Dendritic cell treated with granulocyte-macrophage colony-stimulating factor and Interleukin-4, amounts not matched to agents 40 ng/mL and 50 ng/mL, for 4 days (primary cell): ENCODE data around the gene SHISA9.

Experiments
- H3K27ac Mint-ChIP-seq: one replicate; pipeline ENCODE4 v1.8.0; 2022; ENCODE audit warnings: mild to moderate bottlenecking, mixed read lengths
- H3K27me3 Mint-ChIP-seq: one replicate; pipeline ENCODE4 v1.8.0; 2022; ENCODE audit warnings: mild to moderate bottlenecking, mixed read lengths
- H3K36me3 Mint-ChIP-seq: one replicate; pipeline ENCODE4 v1.8.0; 2022; ENCODE audit warnings: low read depth, mixed read lengths
- H3K4me1 Mint-ChIP-seq: one replicate; pipeline ENCODE4 v1.8.0; 2022; ENCODE audit warnings: low read depth, mixed read lengths
- H3K4me3 Mint-ChIP-seq: one replicate; pipeline ENCODE4 v1.8.0; 2022; ENCODE audit warnings: mild to moderate bottlenecking, moderate library complexity, mixed read lengths
- H3K9me3 Mint-ChIP-seq: one replicate; pipeline ENCODE4 v1.8.0; 2022; ENCODE audit warnings: mixed read lengths
- intact Hi-C: fragments of 100-400 bp; cut with micrococcal nuclease; formaldehyde crosslinking; loops from one replicate; pipeline ENCODE4 v1.15.0; 2022

SHISA9 gene

GRCh38 chr16:13063457-13063856 lies 162.1 kb downstream of the SHISA9 start:
- H3K27ac Mint-ChIP-seq = no peak overlapping the region
- H3K27me3 Mint-ChIP-seq = no peaks in the 10 kb centered on the region
- intact Hi-C loops = no loop called here
- H3K36me3 Mint-ChIP-seq = no peaks in the 10 kb centered on the region
- H3K4me3 Mint-ChIP-seq = no peak overlapping the region
- peaks cover 12% of the 10 kb centered on the region for H3K9me3 Mint-ChIP-seq
- H3K4me1 Mint-ChIP-seq = no peaks in the 10 kb centered on the region

- H3K4me1 Mint-ChIP-seq = no peaks in the 10 kb centered on the region
- H3K9me3 Mint-ChIP-seq = peaks cover 13% of the 10 kb centered on the region
- H3K27ac Mint-ChIP-seq = no peak overlapping the region
- no peaks in the 10 kb centered on the region for H3K36me3 Mint-ChIP-seq
- H3K27me3 Mint-ChIP-seq = no peaks in the 10 kb centered on the region
- no peak overlapping the region for H3K4me3 Mint-ChIP-seq
- intact Hi-C loops = no loop called here
Observed at GRCh38 chr16:13064821-13065220, 163.4 kb downstream of the SHISA9 start.

- Mint-ChIP-seq H3K27me3 (peaks cover 1% of the 10 kb centered on the region), H3K4me1 (no peaks in the 10 kb centered on the region), H3K4me3 (no peak overlapping the region), H3K27ac (no peak overlapping the region), H3K9me3 (peaks cover 13% of the 10 kb centered on the region), H3K36me3 (no peaks in the 10 kb centered on the region)
- intact Hi-C loops = no loop called here
Observed at GRCh38 chr16:13067648-13068047, 166.2 kb downstream of the SHISA9 start.

GRCh38 chr16:13068912-13069583 lies 167.7 kb downstream of the SHISA9 start:
- Mint-ChIP-seq H3K27me3 (peaks cover 1% of the 10 kb centered on the region), H3K4me1 (no peaks in the 10 kb centered on the region), H3K27ac (no peak overlapping the region), H3K4me3 (no peak overlapping the region), H3K36me3 (no peaks in the 10 kb centered on the region), H3K9me3 (peaks cover 13% of the 10 kb centered on the region)
- intact Hi-C loops = no loop called here

- no peaks in the 10 kb centered on the region for H3K4me1 Mint-ChIP-seq
- no peak overlapping the region for H3K27ac Mint-ChIP-seq
- intact Hi-C loops = no loop called here
- no peak overlapping the region for H3K4me3 Mint-ChIP-seq
- H3K9me3 Mint-ChIP-seq = peaks cover 13% of the 10 kb centered on the region
- H3K27me3 Mint-ChIP-seq = peaks cover 1% of the 10 kb centered on the region
- H3K36me3 Mint-ChIP-seq = no peaks in the 10 kb centered on the region
Observed at GRCh38 chr16:13070268-13070667, 168.9 kb downstream of the SHISA9 start.

GRCh38 chr16:13076878-13077277 lies 175.5 kb downstream of the SHISA9 start:
- H3K9me3 Mint-ChIP-seq = no peaks in the 10 kb centered on the region
- no peaks in the 10 kb centered on the region for H3K36me3 Mint-ChIP-seq
- H3K4me3 Mint-ChIP-seq = no peak overlapping the region
- intact Hi-C loops = no loop called here
- H3K4me1 Mint-ChIP-seq = no peaks in the 10 kb centered on the region
- no peak overlapping the region for H3K27ac Mint-ChIP-seq
- H3K27me3 Mint-ChIP-seq = peaks cover under 1% of the 10 kb centered on the region

- H3K4me1 Mint-ChIP-seq = no peaks in the 10 kb centered on the region
- no peaks in the 10 kb centered on the region for H3K27me3 Mint-ChIP-seq
- intact Hi-C loops = no loop called here
- H3K27ac Mint-ChIP-seq = no peak overlapping the region
- no peaks in the 10 kb centered on the region for H3K36me3 Mint-ChIP-seq
- H3K9me3 Mint-ChIP-seq = no peaks in the 10 kb centered on the region
- H3K4me3 Mint-ChIP-seq = no peak overlapping the region
Observed at GRCh38 chr16:13077816-13078215, 176.4 kb downstream of the SHISA9 start.

GRCh38 chr16:13080531-13080930 lies 179.1 kb downstream of the SHISA9 start:
- Mint-ChIP-seq H3K4me1 (no peaks in the 10 kb centered on the region), H3K4me3 (no peak overlapping the region), H3K27ac (no peak overlapping the region), H3K36me3 (no peaks in the 10 kb centered on the region), H3K27me3 (no peaks in the 10 kb centered on the region), H3K9me3 (peaks cover 24% of the 10 kb centered on the region)
- intact Hi-C loops = no loop called here

- Mint-ChIP-seq H3K4me3 (no peak overlapping the region), H3K27me3 (no peaks in the 10 kb centered on the region), H3K27ac (no peak overlapping the region), H3K9me3 (peaks cover 32% of the 10 kb centered on the region), H3K36me3 (no peaks in the 10 kb centered on the region), H3K4me1 (no peaks in the 10 kb centered on the region)
- intact Hi-C loops = no loop called here
Observed at GRCh38 chr16:13081825-13082331, 180.5 kb downstream of the SHISA9 start.

- intact Hi-C loops = no loop called here
- Mint-ChIP-seq H3K4me3 (no peak overlapping the region), H3K27me3 (no peaks in the 10 kb centered on the region), H3K9me3 (peaks cover 32% of the 10 kb centered on the region), H3K27ac (no peak overlapping the region), H3K4me1 (no peaks in the 10 kb centered on the region), H3K36me3 (no peaks in the 10 kb centered on the region)
Observed at GRCh38 chr16:13083681-13084080, 182.3 kb downstream of the SHISA9 start.

GRCh38 chr16:13084331-13084730 lies 182.9 kb downstream of the SHISA9 start:
- no peaks in the 10 kb centered on the region for H3K36me3 Mint-ChIP-seq
- H3K27ac Mint-ChIP-seq = no peak overlapping the region
- H3K27me3 Mint-ChIP-seq = no peaks in the 10 kb centered on the region
- intact Hi-C loops = no loop called here
- no peaks in the 10 kb centered on the region for H3K4me1 Mint-ChIP-seq
- peaks cover 37% of the 10 kb centered on the region for H3K9me3 Mint-ChIP-seq
- no peak overlapping the region for H3K4me3 Mint-ChIP-seq

- H3K36me3 Mint-ChIP-seq = no peaks in the 10 kb centered on the region
- intact Hi-C loops = no loop called here
- H3K27me3 Mint-ChIP-seq = no peaks in the 10 kb centered on the region
- peaks cover 51% of the 10 kb centered on the region for H3K9me3 Mint-ChIP-seq
- H3K4me1 Mint-ChIP-seq = no peaks in the 10 kb centered on the region
- H3K4me3 Mint-ChIP-seq = no peak overlapping the region
- no peak overlapping the region for H3K27ac Mint-ChIP-seq
Observed at GRCh38 chr16:13093661-13094060, 192.3 kb downstream of the SHISA9 start.

GRCh38 chr16:13095061-13095460 lies 193.7 kb downstream of the SHISA9 start:
- intact Hi-C loops = no loop called here
- Mint-ChIP-seq H3K36me3 (no peaks in the 10 kb centered on the region), H3K4me3 (no peak overlapping the region), H3K27ac (no peak overlapping the region), H3K27me3 (no peaks in the 10 kb centered on the region), H3K9me3 (peaks cover 39% of the 10 kb centered on the region), H3K4me1 (no peaks in the 10 kb centered on the region)

- Mint-ChIP-seq H3K27ac (no peak overlapping the region), H3K36me3 (no peaks in the 10 kb centered on the region), H3K4me1 (no peaks in the 10 kb centered on the region), H3K4me3 (no peak overlapping the region), H3K9me3 (peaks cover 15% of the 10 kb centered on the region), H3K27me3 (no peaks in the 10 kb centered on the region)
- intact Hi-C loops = no loop called here
Observed at GRCh38 chr16:13098536-13098935, 197.1 kb downstream of the SHISA9 start.

- peaks cover 16% of the 10 kb centered on the region for H3K9me3 Mint-ChIP-seq
- H3K27me3 Mint-ChIP-seq = no peaks in the 10 kb centered on the region
- H3K27ac Mint-ChIP-seq = no peak overlapping the region
- intact Hi-C loops = no loop called here
- no peaks in the 10 kb centered on the region for H3K36me3 Mint-ChIP-seq
- H3K4me1 Mint-ChIP-seq = no peaks in the 10 kb centered on the region
- no peak overlapping the region for H3K4me3 Mint-ChIP-seq
Observed at GRCh38 chr16:13099822-13100221, 198.4 kb downstream of the SHISA9 start.
